Fibroblast of the aortic adventitia (primary cell): Measurements from ENCODE around the gene CHD9. TPM values are rescaled to one million over a fixed set of nuclear protein-coding genes. Genes with fewer than 3 reads are reported as not detected.
"Not testable (repeated sequence)": the region's sequence is repeated elsewhere in the genome, so short reads cannot be mapped to it uniquely, and the experiment has no call there.

Source experiments
- DNase-seq: peaks from one replicate; pipeline ENCODE4 v3.0.0-alpha.2; 2010; ENCODE audit warnings: low read depth
- H3K4me3 ChIP-seq: 2 replicates; pipeline ENCODE4 v1.5.1; 2011; ENCODE audit warnings: low read depth, mild to moderate bottlenecking, control low read depth, low read length, moderate library complexity
- total RNA-seq: library from RNA; depleted of rRNA; stranded (reverse); fragments of >200 nt; gene quantifications from 2 replicates; pipeline ENCODE4 v1.2.3, GENCODE V29; 2012; ENCODE audit warnings: low replicate concordance
- TF ChIP-seq, protein P1 (sequence below): IDR thresholded peaks from 2 replicates; pipeline ENCODE4 v1.5.1; 2011; ENCODE audit warnings: mild to moderate bottlenecking, low read length, control low read depth, inconsistent platforms; ENCODE audit not compliant: insufficient read depth

Gene CHD9
- total RNA-seq, 1 donor: 90.6 TPM

- TF ChIP-seq, protein P1, sequence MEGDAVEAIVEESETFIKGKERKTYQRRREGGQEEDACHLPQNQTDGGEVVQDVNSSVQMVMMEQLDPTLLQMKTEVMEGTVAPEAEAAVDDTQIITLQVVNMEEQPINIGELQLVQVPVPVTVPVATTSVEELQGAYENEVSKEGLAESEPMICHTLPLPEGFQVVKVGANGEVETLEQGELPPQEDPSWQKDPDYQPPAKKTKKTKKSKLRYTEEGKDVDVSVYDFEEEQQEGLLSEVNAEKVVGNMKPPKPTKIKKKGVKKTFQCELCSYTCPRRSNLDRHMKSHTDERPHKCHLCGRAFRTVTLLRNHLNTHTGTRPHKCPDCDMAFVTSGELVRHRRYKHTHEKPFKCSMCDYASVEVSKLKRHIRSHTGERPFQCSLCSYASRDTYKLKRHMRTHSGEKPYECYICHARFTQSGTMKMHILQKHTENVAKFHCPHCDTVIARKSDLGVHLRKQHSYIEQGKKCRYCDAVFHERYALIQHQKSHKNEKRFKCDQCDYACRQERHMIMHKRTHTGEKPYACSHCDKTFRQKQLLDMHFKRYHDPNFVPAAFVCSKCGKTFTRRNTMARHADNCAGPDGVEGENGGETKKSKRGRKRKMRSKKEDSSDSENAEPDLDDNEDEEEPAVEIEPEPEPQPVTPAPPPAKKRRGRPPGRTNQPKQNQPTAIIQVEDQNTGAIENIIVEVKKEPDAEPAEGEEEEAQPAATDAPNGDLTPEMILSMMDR: no peak
- DNase-seq: no peak
- H3K4me3 ChIP-seq: no peak overlapping the region
Observed at GRCh38 chr16:53168744-53169143, 114.0 kb downstream of the CHD9 start.

GRCh38 chr16:53172517-53172916, 117.7 kb downstream of the CHD9 start:
- DNase-seq: no peak
- no peak overlapping the region for H3K4me3 ChIP-seq

DNA sequence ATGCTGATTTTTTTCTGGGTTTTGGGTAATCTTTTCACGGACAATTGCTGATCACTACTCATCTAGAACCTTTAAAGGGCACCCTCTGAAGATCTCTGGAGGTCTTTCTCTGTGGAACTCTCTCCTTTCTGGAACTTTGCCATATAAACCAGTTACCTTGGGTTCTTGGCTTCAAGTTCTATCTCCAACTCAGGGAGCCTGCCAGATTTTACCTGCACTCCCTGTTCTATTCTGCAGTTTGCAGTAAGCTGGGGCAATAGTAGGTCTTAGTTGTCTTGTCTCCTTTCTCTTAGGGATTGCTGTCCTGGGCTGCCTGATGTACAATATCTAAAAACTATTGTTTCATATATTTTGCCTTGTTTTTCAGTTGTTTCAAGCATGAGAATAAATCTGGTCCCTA, 120.3 kb downstream of the CHD9 start:
- H3K4me3 ChIP-seq: no peak overlapping the region
- DNase-seq: no peak
- TF ChIP-seq, protein P1: no peak

More at GRCh38 chr16:53172517-53172916, 117.7 kb downstream of the CHD9 start:
- TF ChIP-seq, protein P1: no peak

DNA sequence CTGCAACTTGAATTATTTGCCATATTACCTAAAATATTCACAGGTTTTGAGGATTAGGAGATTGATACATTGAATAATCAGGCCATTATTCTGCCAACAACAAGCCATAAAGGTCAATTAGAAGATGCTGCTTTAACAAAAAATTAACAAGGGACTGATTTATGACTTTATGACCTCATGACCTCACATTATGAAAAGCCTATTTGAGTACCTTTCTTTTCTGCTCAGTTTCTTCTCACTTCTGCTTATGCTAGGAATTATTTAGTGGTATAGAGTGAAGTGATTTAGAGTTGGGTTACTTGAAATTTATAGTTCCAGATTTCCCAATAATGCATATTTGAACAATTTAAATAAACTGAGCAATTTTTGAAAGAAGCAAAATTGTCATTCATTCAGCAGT, 121.6 kb downstream of the CHD9 start:
- DNase-seq: no peak
- H3K4me3 ChIP-seq: no peak overlapping the region
- TF ChIP-seq, protein P1: no peak

DNA sequence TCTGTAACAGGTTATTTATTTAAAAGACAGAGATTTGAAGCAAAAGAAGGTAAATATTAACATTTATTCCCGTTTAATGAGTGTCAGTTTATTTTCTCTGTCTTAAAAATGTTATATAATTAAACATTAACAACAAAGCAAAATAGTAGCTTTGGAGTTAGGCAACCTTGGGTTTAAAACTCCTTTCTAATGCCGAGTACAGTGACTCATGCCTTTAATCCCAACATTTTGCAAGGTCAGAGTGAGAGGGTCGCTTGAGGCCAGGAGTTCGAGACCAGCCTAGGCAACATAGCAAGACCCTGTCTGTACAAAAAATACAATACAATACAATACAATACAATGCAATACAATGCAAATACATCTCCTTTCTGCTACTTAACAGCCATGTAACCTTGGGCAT, 128.7 kb downstream of the CHD9 start:
- DNase-seq: no peak
- no peak overlapping the region for H3K4me3 ChIP-seq
- TF ChIP-seq, protein P1: no peak

DNA sequence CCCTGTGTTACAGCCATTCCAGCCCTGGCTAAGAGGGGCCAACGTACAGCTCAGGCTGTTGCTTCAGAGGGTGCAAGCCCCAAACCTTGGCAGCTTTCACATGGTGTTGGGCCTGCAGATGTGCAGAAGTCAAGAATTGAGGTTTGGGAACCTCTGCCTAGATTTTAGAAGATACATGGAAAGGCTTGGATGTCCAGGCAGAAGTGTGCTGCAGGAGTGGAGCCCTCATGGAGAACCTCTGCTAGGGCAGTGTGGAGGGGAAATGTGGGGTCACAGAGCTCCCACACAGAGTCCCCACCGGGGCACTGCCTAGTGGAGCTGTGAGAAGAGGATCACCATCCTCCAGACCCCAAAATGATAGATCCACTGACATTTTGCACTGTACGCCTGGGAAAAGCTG, 130.9 kb downstream of the CHD9 start:
- not testable (repeated sequence) for H3K4me3 ChIP-seq, DNase-seq

DNA sequence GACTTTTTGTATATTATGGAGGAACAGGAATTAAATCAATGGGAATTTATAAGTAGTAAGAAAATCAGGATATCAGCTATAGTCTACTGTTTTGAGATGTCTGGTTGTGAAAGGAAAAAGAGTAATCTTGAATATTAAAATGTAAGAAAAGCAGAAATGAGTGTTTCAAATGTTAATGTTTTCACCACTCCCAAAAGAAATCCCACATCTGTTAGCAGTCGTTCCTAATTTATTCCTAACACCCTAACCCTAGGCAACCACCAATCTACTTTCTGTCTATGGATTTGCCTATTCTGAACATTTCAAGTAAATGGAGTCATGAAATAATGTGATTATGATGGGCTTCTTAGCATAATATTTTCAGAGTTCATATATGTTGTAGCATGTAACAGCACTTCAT, 133.0 kb downstream of the CHD9 start:
- TF ChIP-seq, protein P1: no peak

More for the DNA sequence above, 133.0 kb downstream of the CHD9 start:
- H3K4me3 ChIP-seq: no peak overlapping the region
- DNase-seq: no peak
